GM21825 (cell line): ENCODE measurements around the gene KRT16.
"Not testable (repeated sequence)": the region's sequence is repeated elsewhere in the genome, so short reads cannot be mapped to it uniquely, and the experiment has no call there.

ENCODE experiments used
- ATAC-seq: cut with Tn5 transposase; IDR thresholded peaks from one replicate; pipeline ENCODE4 v1.9.1; 2021; ENCODE audit warnings: mild to moderate bottlenecking, moderate library complexity; ENCODE audit not compliant: unreplicated experiment

Gene KRT16

GRCh38 chr17:41617136-41617535, 4.6 kb upstream of the KRT16 start:
- ATAC-seq: no peak

- ATAC-seq: not testable (repeated sequence)
Observed at GRCh38 chr17:41616486-41616885, 3.9 kb upstream of the KRT16 start.

- no peak for ATAC-seq
Observed at GRCh38 chr17:41615454-41615853, 2.9 kb upstream of the KRT16 start.

- ATAC-seq: not testable (repeated sequence)
Observed at GRCh38 chr17:41614767-41615166, 2.2 kb upstream of the KRT16 start.

GRCh38 chr17:41614098-41614497, 1.5 kb upstream of the KRT16 start:
- ATAC-seq: no peak

- ATAC-seq: no peak
Observed at GRCh38 chr17:41613277-41614082, 913 bp upstream of the KRT16 start.

- no peak for ATAC-seq
Observed at GRCh38 chr17:41610965-41611640, 1.5 kb downstream of the KRT16 start.

- ATAC-seq: not testable (repeated sequence)
Observed at GRCh38 chr17:41610061-41610517, 2.5 kb downstream of the KRT16 start.

GRCh38 chr17:41606930-41607329, 5.6 kb downstream of the KRT16 start:
- ATAC-seq: not testable (repeated sequence)

- ATAC-seq: no peak
Observed at GRCh38 chr17:41602524-41602923, 10.0 kb downstream of the KRT16 start.

- ATAC-seq: no peak
Observed at GRCh38 chr17:41600318-41600717, 12.2 kb downstream of the KRT16 start.

GRCh38 chr17:41599680-41600079, 12.9 kb downstream of the KRT16 start:
- ATAC-seq: no peak

GRCh38 chr17:41595585-41595984, 17.0 kb downstream of the KRT16 start:
- ATAC-seq: no peak

GRCh38 chr17:41594363-41594915, 18.1 kb downstream of the KRT16 start:
- no peak for ATAC-seq

GRCh38 chr17:41593306-41593981, 19.1 kb downstream of the KRT16 start:
- ATAC-seq: no peak

GRCh38 chr17:41592601-41593305, 19.8 kb downstream of the KRT16 start:
- no peak for ATAC-seq

GRCh38 chr17:41589301-41589700, 23.3 kb downstream of the KRT16 start:
- ATAC-seq: no peak

GRCh38 chr17:41588126-41588810, 24.3 kb downstream of the KRT16 start:
- no peak for ATAC-seq

- ATAC-seq: no peak
Observed at GRCh38 chr17:41586863-41587495, 25.6 kb downstream of the KRT16 start, which contains the start of gene KRT14. Gene KRT14 (minus strand): TSS chr17:41586895. CDS start chr17:41586834, 61 bp downstream.
